Skeletal muscle cell (primary cell): ENCODE data around the gene HPCAL1.

Experiments used
- DNase-seq: peaks from one replicate; pipeline ENCODE4 v3.0.0-alpha.2; 2010; ENCODE audit warnings: low read depth
- H3K4me3 ChIP-seq: 2 replicates; pipeline ENCODE4 v1.5.1; 2011; ENCODE audit warnings: low read depth, mild to moderate bottlenecking, control low read depth, low read length, moderate library complexity

The HPCAL1 gene

GRCh38 chr2:10407841-10408648 is 105.3 kb downstream of the HPCAL1 start:
- peak; percentile 66 for DNase-seq
- no peak overlapping the region for H3K4me3 ChIP-seq

DNA sequence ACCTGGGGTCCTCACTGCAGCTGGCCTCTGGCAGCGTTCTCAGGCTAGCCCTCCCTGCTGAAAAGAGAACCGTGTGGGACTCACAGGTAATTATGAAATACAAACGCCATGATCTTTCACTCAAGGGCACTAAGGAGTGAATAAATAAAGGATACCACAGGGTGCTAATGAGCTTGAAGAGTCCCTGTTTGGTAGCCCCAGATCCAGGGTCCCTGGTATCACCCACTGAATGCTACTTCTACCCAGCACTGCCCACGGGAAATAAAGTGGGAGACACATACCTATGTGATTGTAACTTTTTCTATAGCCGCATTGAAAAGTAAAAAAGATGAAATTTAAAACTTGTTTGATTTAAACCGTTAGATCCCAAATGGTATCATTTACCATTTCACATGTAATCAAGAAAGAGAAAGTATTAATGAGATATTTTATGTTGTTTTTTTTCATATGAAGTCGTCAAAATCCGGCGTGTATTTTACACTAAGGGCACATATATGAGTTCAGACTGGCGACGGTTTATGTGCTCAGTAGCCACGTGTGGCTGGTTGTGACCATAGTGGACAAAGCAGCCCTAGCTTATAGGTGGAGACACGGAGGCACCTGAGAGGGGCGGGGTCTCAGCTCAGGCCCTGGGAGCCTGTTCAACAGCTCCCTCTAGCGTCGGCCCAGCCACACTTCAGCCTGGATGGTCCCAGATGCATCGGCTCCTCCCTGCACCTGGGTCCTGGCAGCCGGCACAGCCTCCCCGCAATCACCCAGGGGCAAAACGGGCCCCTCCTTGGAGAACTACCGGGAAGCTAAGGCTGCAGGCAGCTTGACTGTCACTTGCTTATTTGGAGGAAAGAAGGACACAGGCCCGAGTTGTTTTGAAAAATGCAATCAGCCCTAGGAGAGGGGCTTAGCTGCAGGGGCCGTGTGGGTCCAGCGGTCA is 106.2 kb downstream of the HPCAL1 start:
- no peak for DNase-seq
- no peak overlapping the region for H3K4me3 ChIP-seq

DNA sequence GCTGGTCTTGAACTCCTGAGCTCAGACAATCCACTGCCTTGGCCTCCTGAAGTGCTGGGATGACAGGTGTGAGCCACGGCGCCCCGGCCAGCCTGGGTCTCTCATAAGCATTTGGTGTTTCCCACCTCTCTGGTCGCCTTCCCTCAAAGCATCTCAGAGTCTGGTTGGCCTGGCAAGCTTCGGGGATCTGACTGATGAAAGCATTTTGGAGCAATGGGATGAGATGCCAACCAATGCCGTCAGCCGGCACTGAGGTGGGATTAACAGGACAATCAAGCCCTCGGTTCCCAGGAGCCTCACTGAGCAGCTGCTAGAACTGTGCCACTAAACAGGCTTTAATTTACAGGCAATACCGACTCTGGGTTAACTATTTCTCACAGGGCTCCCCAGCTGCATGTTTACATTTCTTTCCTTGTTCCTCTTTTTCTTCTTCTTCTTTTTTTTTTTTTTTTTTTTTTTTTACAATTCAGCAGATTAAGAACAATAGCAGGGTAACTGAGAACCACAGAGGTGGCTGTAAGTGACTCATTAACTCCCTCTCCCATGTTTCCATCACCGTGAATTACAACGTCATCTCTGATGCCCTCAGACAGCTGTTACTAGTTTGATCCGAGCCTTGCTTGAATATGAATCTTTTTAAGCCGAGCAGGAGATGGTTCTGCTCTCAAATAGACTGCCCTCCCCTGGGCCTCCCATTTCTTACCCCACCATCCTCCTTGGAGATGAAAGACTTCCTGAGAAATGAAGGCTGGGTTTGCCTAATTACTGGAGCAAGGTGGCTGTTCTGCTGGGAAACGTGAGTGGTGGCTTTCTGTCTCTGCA is 107.5 kb downstream of the HPCAL1 start:
- H3K4me3 ChIP-seq = no peak overlapping the region
- DNase-seq = no peak

- no peak overlapping the region for H3K4me3 ChIP-seq
- no peak for DNase-seq
Measured at GRCh38 chr2:10410823-10411437, 108.2 kb downstream of the HPCAL1 start.

GRCh38 chr2:10411557-10411956 is 108.9 kb downstream of the HPCAL1 start:
- H3K4me3 ChIP-seq = no peak overlapping the region
- DNase-seq = no peak

GRCh38 chr2:10412380-10412779 is 109.7 kb downstream of the HPCAL1 start:
- DNase-seq = no peak
- no peak overlapping the region for H3K4me3 ChIP-seq

GRCh38 chr2:10413503-10413902 is 110.8 kb downstream of the HPCAL1 start:
- H3K4me3 ChIP-seq = no peak overlapping the region
- DNase-seq = no peak

- H3K4me3 ChIP-seq = no peak overlapping the region
- no peak for DNase-seq
Measured at GRCh38 chr2:10413991-10414451, 111.3 kb downstream of the HPCAL1 start.

DNA sequence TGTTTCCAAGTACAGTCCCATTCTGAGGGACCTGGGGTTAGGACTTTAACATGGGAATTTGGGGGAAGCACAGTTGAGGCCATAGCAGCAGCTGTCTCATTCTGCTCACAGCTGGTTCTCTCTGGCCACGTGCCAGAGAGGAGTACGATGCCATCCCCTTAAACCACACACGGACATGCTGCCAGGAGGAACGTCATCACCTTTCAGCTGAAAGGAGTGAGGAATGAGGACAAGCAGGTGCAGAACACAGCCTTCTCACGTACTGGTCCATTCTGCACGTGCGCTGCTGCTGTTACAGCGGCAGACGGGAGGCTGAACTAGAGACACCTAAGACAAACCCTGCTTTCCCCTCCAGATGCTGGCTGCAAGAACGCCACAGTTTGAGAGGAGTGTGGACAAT is 111.9 kb downstream of the HPCAL1 start:
- H3K4me3 ChIP-seq = no peak overlapping the region
- peak; percentile 60 for DNase-seq

GRCh38 chr2:10415048-10415447 is 112.3 kb downstream of the HPCAL1 start:
- H3K4me3 ChIP-seq = no peak overlapping the region
- DNase-seq = no peak

- DNase-seq = no peak
- H3K4me3 ChIP-seq = no peak overlapping the region
Measured at GRCh38 chr2:10415640-10416039, 112.9 kb downstream of the HPCAL1 start.

DNA sequence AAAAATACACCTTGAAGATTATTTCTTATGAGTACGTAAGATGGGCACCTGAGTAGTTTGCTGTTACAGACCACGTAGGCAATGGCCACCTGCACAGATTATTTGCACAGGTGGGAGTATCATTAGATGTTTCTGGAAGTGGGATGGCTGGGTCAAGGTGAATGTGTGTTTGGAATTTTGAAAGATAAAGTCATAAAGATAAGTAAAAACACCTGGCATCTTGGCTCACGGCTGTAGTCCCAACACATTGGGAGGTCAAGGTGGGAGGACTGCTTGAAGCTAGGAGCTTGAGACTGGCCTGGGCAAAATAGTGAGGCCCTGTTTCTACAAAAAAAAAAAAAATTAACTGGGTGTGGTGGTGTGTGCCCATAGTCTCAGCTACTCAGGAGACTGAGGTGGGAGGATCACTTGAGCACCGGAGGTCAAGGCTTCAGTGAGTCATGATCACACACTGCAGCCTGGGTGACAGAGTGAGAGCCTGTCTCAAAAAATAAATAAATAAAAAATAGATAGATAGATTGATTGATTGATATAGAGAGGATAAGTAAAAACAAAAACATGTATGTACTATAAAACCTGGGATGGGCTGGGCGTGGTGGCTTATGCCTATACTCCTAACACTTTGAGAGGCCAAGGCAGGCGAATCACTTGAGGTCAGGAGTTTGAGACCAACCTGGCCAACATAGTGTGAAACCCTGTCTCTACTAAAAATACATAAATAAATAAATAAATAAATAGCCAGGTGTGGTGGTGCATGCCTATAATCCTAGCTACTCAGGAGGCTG is 115.0 kb downstream of the HPCAL1 start:
- no peak for DNase-seq
- H3K4me3 ChIP-seq = no peak overlapping the region

DNA sequence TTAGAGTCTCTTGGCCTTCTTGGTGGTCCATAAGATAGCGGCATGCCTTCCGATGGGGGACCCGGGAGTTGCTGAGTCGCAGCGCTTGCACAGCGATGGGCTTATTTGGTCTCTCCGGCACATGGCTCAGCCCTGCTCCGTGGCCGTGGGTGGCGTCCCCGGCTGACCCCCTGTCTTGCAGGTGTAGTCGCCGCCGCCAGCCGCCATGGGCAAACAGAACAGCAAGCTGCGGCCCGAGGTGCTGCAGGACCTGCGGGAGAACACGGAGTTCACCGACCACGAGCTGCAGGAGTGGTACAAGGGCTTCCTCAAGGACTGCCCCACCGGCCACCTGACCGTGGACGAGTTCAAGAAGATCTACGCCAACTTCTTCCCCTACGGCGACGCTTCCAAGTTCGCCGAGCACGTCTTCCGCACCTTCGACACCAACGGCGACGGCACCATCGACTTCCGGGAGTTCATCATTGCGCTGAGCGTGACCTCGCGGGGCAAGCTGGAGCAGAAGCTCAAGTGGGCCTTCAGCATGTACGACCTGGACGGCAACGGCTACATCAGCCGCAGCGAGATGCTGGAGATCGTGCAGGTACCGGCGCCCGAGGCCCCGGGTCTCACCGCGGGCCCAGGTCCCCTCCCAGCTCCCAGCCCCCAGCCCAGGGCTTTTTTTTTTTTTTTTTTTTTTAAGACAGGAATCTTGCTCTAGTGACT is 117.0 kb downstream of the HPCAL1 start:
- H3K4me3 ChIP-seq = no peak overlapping the region
- DNase-seq = no peak

GRCh38 chr2:10422251-10422650 is 119.5 kb downstream of the HPCAL1 start:
- DNase-seq = no peak
- no peak overlapping the region for H3K4me3 ChIP-seq

GRCh38 chr2:10422732-10423399 is 120.2 kb downstream of the HPCAL1 start:
- no peak for DNase-seq
- no peak overlapping the region for H3K4me3 ChIP-seq

- DNase-seq = no peak
- no peak overlapping the region for H3K4me3 ChIP-seq
Measured at GRCh38 chr2:10423400-10423774, 120.7 kb downstream of the HPCAL1 start.

GRCh38 chr2:10424051-10424450 is 121.3 kb downstream of the HPCAL1 start:
- H3K4me3 ChIP-seq = no peak overlapping the region
- no peak for DNase-seq
